GM12874 (cell line): ENCODE data around the gene COPE.

Experiments
- TF ChIP-seq, protein P1 (sequence below): IDR thresholded peaks from 2 replicates; pipeline ENCODE4 v1.5.1; 2011; ENCODE audit warnings: low read depth, mild to moderate bottlenecking, control low read depth, low read length, moderate library complexity; ENCODE audit not compliant: insufficient read depth

Gene COPE

DNA sequence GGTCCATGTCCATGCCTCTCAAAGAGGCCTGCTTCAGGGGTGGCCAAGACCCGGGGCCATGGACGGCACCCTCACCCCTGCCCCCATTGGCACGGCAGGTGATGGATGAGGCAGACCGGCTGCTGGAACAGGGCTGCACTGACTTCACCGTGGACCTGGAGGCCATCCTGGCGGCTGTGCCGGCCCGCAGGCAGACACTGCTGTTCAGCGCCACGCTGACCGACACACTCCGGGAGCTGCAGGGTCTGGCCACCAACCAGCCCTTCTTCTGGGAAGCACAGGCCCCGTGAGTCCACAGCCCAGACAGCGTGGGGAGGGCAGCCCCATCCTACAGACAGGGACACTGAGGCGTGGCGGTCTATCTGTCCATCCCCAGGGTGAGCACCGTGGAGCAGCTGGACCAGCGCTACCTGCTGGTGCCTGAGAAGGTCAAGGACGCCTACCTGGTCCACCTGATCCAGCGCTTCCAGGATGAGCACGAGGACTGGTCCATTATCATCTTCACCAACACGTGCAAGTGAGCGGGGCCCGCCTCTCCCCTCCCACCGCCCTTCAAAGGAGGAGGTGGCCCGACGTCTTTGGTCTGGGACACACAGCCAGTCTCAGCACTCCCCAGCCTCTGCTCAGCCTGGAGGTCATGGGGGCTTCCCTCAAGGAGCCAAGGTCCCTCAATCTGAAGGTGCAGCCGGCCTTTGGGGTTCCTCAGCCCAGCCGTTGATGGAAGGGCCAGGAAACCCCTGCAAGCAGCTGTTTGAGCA, 3.2 kb upstream of the COPE start:
- TF ChIP-seq, protein P1, sequence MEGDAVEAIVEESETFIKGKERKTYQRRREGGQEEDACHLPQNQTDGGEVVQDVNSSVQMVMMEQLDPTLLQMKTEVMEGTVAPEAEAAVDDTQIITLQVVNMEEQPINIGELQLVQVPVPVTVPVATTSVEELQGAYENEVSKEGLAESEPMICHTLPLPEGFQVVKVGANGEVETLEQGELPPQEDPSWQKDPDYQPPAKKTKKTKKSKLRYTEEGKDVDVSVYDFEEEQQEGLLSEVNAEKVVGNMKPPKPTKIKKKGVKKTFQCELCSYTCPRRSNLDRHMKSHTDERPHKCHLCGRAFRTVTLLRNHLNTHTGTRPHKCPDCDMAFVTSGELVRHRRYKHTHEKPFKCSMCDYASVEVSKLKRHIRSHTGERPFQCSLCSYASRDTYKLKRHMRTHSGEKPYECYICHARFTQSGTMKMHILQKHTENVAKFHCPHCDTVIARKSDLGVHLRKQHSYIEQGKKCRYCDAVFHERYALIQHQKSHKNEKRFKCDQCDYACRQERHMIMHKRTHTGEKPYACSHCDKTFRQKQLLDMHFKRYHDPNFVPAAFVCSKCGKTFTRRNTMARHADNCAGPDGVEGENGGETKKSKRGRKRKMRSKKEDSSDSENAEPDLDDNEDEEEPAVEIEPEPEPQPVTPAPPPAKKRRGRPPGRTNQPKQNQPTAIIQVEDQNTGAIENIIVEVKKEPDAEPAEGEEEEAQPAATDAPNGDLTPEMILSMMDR, result no peak

DNA sequence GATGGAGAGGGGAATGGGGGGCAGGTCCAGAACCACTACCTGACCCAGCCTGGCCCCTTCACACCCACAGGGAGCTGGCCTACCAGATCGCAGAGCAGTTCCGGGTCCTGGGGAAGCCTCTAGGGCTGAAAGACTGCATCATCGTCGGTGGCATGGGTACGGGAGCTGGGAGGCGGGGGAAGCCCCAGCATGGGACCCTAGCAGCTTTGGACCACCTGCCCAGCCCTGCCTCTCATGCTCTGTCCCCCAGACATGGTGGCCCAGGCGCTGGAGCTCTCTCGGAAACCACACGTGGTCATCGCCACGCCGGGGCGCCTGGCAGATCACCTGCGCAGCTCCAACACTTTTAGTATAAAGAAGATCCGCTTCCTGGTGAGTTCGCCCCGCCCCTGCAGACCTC, 2.4 kb upstream of the COPE start:
- TF ChIP-seq, protein P1, result no peak

GRCh38 chr19:18920400-18920799, 1.2 kb upstream of the COPE start:
- TF ChIP-seq, protein P1, result no peak

GRCh38 chr19:18919900-18920214, 670 bp upstream of the COPE start:
- TF ChIP-seq, protein P1, result no peak

GRCh38 chr19:18915639-18916038, 3.5 kb downstream of the COPE start:
- TF ChIP-seq, protein P1, result no peak; the same call in 1 of the 2 replicates

DNA sequence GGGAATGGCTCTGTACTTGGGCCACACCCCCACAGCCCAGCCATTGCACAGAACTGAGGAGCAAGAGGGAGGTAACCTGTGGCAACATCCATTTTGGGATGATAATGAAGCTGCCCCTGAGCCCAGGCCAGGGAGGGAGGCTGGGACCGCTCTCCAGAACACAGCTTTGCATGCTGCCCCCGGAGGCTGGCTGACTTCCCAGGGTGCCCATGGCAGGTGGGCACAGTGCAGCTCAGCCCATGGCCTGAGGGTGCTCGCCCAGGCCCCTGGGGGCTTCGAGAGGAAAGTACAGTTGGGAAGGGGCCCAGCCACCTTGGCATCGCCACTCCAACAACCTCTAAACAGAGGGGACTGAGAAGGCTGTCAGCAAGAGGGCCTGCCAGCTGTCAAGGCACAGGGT, 5.7 kb downstream of the COPE start:
- TF ChIP-seq, protein P1, result no peak

DNA sequence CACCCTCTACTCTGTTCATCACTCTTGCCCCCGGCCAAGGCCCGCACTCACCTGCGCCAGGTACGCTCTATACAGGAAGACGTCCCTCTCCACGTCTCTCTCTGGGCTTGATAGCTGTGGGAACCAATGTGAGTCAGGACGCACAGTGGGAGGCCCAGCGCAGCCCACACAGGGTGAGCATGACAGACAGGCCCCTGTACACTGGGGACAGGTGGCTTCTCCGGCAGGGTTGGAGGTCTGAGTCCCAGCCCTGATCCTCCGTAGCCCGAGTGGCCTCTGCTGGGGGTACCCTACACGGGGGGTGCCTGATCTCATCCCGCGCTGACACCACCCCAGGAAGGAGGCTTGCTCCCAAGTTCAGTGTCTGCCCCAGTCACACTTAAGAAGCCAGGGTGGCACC, 6.3 kb downstream of the COPE start:
- TF ChIP-seq, protein P1, result no peak
